SW480 (cell line): ENCODE measurements around the gene MADCAM1.
"Not testable (repeated sequence)": the region's sequence is repeated elsewhere in the genome, so short reads cannot be mapped to it uniquely, and the experiment has no call there.

Experiments used
- DNase-seq: peaks from one replicate; pipeline ENCODE4 v3.0.0-alpha.2; 2016; ENCODE audit warnings: low spot score

The MADCAM1 gene

GRCh38 chr19:496112-496665, at the start of gene MADCAM1:
Gene MADCAM1 (plus strand): TSS chr19:496486. CDS start chr19:496500, 14 bp downstream.
- no peak for DNase-seq

DNA sequence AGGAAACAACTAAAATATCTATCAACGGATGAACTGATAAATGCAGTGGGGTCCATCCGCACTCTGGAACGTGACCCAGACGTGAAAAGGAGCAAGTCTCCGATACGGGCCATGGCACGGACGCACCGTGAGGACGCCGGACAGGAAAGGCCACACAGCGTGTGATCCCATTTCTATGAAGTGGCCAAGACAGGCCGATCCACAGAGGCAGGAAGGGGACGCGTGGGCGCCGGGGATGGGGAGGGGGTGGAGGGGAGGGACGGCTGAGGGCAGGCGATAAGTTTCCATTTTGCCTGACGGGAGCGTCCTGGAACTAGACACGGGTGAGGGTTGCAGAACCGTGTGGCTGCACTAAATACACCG, 49.2 kb upstream of the MADCAM1 start:
- DNase-seq: no peak

DNA sequence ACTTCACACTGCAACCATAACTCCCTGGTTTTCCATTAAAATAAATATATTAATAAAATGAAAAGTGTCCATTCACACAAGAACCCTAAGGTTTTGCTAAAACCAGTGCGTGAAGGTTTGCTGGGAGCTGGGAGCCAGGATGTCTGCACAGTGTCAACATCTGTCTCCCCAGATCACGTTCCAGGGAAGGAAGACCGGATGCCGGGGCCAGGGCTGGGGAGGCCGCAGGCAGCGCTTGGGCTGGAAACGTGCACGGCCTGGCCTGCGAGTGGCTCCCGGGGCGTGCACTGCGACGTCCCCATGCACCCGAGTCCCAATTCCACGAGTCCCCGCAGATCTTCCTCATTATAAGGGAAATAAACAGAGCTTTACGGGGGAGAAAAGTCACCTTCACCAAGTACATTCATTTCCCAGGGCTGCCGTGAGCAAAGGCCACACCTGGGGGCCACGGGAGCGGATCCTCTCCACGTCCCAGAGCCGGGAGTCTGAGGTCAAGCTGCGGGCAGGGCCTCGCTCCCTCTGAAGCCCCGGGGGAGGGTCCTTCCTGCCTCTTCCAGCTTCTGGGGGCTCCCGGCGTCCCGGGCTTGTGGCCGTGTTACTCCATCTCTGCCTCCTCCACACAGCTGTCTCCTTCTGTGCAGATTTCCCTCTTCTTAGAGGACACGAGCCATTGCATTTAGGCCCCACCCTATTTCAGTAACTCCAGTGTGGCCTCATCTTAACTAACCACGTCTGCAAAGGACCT, 48.3 kb upstream of the MADCAM1 start:
- DNase-seq: no peak

GRCh38 chr19:449916-450315, 46.4 kb upstream of the MADCAM1 start:
- no peak for DNase-seq

- DNase-seq: not testable (repeated sequence)
Observed at GRCh38 chr19:450912-451481, 45.3 kb upstream of the MADCAM1 start.

DNA sequence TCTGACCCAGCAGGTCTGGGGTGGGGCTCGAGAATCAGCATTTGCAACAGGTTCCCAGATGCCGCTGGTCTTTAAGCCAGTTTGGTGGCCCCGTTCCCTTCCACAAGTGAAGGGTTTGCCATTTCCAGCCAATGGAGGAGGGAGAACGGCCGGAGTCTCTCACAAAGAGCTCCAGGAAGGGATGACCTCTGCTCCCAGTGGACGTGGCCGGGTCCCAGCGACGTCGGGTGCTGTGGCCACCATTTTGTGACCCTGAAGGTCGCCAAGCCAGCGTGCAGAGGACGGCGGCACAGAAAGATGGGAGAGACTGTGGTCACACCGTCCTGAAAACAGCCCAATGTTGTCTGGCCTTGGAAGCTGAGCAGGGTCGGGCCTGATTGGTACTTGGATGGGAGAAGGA, 43.5 kb upstream of the MADCAM1 start:
- no peak for DNase-seq

DNA sequence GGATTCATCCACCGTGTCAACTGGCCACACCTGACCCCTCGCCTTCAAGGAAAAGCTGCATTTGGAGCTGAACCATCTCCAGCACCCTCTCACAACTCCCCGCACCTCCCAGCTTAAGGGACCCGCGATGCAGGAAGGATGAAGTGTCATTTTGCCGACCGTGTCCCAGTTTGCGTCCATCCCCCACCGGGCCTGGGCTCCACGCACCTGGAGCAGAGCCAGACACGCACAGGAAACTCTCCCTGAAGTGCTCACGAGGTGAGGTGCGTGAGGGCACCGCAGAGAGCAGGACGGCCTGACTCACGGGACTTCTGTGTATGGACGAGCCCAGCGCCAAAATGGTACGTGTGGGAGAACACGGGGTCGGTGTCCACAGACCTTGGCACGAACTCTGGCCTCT, 42.7 kb upstream of the MADCAM1 start:
- no peak for DNase-seq

DNA sequence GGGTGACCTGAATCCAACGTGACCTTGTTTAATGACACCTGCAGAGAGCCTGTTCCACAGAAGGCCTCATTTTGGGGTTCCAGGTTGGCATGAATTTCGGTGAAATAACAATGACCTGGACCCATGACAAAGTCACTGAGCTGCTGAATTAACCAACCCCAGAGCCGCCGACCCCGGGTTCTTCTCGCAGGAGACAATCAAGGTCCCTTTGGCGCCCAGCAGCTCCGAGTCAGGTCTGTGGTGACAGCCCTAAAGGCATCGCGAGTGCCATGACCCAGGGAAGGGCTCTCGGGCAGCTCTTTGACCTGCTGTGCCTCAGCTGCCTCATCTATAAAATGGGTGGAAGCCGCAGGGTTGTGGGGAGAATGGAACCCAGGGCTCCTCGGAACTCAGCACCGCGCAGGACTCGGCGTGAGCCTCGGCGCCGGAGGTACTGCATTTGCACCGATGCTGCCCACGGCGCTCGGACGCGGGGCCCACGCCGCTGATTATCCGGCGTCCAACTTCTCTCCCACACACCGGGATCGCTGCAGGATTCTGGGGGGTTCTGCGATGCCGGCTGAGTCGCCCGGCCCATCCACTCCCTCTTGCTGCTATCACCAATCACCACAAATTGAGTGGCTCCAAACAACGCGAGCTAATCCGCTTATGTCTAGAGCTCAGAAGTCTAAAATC, 41.1 kb upstream of the MADCAM1 start:
- no peak for DNase-seq

DNA sequence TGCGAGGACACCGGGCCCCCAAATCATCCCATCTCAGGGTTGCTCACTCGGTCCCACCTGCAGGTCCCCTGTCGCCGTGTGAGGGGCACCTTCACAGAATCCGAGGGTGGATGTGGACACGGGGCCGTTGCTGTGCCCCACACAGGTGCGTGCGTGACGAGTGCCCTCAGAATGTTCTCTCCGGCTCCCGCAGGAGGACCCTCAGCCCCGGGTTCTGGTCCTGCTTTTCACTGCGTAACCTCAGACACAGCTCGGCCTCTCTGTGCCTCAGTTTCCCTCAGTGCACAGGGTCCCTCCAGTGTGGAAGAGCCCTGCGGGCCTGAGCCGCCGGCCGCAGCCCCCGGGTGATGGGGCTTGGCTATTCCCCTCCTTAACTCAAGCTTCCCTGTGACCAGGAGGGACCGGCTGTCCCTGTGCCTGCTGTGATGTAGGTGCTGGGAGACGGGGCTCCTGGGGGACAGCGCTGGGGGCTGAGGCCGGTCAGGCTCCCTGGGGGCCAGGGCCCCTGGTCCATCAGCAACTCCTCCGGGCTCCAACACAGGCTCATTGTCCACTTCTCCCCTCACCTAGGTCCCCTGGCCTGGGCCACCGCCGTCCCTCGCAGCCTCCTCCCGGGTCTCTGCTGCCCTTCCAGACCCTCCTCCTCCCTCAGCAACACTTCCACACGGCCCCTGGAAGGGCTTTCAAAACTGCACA, 40.3 kb upstream of the MADCAM1 start:
- no peak for DNase-seq

- no peak for DNase-seq
Observed at GRCh38 chr19:456547-457110, 39.7 kb upstream of the MADCAM1 start.

GRCh38 chr19:457636-458035, 38.6 kb upstream of the MADCAM1 start:
- DNase-seq: no peak

DNA sequence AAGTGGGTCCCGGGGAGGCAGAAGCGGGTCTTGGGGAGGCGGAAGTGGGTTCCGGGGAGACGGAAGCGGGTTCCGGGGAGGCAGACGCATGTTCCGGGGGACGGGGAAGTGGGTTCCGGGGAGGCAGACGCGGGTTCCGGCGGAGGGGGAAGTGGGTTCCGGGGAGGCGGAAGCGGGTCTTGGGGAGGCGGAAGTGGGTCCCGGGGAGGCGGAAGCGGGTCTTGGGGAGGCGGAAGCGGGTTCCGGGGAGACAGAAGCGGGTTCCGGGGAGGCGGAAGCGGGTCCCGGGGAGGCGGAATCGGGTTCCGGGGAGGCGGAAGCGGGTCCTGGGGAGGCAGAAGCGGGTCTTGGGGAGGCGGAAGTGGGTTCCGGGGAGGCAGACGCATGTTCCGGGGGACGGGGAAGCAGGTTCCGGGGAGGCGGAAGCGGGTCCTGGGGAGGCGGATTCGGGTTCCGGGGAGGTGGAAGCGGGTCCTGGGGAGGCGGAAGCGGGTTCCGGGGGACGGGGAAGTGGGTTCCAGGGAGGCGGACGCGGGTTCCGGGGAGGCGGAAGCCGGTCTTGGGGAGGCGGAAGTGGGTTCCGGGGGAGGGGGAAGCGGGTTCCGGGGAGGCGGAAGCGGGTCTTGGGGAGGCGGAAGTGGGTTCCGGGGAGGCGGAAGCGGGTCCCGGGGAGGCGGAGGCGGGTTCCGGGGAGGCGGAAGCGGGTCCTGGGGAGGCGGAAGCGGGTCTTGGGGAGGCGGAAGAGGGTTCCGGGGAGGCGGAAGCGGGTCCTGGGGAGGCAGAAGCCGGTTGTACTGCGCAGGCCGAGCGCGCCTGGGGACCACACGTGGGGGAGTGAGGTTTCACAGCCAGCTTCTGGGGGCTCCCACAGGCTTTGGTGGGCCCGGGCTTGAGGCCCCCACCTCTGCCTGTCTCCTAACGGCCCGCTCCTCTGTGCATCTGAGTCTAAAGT, 37.9 kb upstream of the MADCAM1 start:
- no peak for DNase-seq

DNA sequence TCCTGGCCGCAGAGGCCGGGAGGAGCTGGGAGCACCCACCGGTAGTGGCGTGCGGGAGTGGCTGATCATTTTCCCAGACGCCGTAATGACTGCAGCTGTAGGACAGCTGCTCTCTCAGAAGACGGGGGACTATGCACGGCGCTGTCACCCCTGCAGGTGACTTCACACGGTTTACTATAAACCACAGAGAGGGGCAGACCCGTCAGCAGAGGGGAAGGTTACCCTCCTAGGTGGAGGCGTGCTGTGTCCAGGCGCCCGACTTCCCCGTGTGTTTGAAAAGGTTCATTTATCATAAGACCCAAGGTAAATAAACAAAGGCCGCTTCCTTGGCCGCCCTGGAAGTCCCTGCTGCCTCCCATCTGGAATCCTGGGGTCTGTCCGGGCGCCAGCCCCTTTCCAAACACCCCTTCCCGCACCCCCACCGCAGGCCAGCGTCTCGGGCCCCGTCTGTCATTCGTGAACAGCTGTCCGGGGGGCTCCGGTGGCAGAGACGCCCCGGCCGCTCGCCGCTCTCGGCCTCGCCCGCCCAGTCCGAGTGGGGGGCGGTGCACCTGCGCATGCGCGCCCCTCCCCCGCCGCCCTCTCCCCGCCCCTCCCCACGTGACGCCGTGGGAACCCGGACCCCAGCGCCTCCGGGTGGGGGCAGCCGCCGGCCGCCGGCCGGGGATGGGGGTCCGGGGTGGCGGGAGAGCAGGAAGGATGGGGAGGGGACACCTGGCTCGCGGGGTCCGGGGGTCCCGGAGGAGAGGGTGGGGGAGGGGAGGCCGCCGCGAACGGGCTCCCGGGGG, 36.4 kb upstream of the MADCAM1 start:
- DNase-seq: peak; percentile 62

DNA sequence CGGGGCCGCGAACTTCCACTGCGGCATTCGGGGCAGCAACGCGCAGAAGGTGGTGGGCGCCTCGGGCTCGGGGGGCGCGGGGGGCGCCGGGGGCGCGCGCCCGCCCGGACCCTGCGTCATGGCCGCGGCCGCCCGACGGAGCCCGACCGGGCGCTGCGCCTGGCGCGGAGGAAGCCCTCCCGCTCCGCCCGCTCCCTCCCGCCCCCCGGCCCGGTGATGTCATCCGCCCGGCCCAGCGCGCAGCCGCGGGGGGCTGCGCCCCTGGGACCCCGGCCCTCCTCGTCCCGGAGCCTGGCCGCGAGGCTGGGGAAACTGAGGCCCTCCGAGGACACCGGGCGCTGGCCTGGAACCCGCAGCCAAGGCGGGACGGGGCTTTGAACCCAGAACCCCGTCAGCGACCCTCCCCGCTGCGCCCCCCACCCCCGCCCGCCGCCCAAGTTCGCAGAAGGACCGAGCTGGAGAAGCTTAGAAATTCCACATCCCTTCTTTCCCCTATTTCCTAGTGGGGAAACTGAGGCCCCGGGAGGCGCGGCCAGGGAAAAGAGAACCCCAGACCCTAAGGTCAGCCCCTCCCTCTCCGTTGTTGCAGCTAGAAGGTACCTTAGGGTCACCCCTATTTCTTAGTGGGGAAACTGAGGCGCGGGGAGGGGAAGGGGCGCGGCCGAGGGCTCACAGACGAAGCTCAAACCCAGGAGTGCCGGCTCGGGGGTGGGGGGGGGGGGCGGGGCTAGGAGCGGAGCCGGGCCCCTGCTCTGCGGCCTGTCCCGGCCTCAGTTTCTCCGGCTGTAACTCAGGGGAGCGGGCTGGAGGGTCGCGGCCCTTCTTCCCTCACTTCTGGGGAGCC, 35.2 kb upstream of the MADCAM1 start, which contains the start of gene SHC2:
Gene SHC2 (minus strand): TSS at position 157 of the 844 bp plus-strand sequence. CDS start 37 bp downstream, at position 120.
- no peak for DNase-seq

DNA sequence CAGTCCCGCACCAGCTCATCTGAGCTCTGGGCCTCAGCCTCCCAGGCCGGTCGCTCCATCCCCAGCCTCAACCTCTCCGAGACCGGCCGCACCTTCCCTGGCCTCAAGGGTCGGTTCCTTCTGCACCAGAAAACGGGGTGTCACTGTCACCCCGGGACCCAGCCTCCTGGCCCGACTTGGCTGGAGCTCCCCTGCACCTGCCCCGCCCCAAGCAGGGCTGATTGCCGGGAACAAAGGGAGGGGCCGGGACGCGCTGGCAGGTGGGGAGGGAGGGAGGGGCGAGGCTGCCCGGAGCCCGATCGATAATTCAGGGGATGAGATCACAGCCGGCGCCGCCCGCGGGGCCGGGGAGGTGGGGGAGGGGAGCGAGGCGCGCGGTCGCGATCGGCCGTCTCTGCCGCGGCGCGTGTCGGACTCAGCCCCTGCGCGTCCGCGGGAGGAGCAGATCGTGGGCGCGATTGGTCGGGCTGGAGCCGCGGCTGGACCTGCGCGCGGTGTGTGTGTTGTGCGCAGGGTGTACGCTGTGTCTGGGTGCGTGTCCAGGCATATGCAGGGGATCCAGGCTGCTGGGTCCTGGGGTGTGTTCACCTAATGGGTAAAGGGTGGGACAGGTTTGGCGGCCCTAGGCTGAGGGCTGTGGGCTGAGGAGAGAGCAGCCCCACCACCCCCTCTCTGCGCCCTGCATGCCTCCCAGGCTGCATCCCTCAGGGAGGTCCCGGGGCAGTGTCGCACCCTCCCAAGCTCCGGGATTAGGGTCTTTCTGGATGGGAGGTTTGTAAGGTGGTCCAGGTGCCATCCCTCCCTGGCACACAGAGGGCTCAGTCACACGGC, 34.4 kb upstream of the MADCAM1 start:
- no peak for DNase-seq

GRCh38 chr19:463483-464207, 32.6 kb upstream of the MADCAM1 start:
- no peak for DNase-seq

DNA sequence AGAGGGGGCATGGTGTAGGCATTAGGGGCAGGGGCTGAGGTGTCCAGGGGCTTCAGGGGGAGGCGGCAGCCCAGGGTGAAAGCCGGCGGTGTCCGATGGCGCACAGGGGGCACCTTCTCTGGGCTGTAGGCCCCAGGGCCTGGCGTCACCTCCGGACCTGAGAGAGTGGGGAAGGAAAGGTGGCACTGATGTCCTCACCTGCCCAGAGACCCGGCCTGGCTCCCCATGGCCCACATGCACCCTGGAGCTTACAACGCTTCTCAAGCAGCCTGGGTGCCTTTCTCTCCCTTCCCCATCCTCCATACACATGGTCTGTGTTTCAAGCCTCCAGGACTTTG, 32.1 kb upstream of the MADCAM1 start:
- no peak for DNase-seq
